OCI-LY3 (cell line): ENCODE data around the gene HOXA3.

ENCODE experiments used
- H2AFZ ChIP-seq: fragments of 200-600, 300-600 bp; shearing (Covaris generic); 2 replicates; pipeline ENCODE4 v1.6.0; 2014; ENCODE audit warnings: antibody characterized with exemption, low read depth, low read length
- H3K27ac ChIP-seq: fragments of 200-600, 300-600 bp; sonication (generic); 2 replicates; pipeline ENCODE4 v1.5.1; 2014; ENCODE audit warnings: mild to moderate bottlenecking, low read length, moderate library complexity, mixed read lengths
- H3K27me3 ChIP-seq: fragments of 200-600, 300-600 bp; sonication (generic); 2 replicates; pipeline ENCODE4 v1.6.1; 2014; ENCODE audit warnings: low read depth, low read length, mixed read lengths
- H3K36me3 ChIP-seq: fragments of 200-600, 300-600 bp; sonication (generic); replicated peaks from 2 replicates; pipeline ENCODE3; 2014; ENCODE audit warnings: low read depth, low read length, mixed read lengths
- H3K4me1 ChIP-seq: fragments of 300-600, 200-600 bp; sonication (generic); 2 replicates; pipeline ENCODE4 v1.6.1; 2014; ENCODE audit warnings: low read length, mixed read lengths
- H3K4me2 ChIP-seq: fragments of 200-600, 300-600 bp; sonication (generic); 2 replicates; pipeline ENCODE4 v1.6.1; 2014; ENCODE audit warnings: low read length, mixed read lengths
- H3K4me3 ChIP-seq: fragments of 300-600, 200-600 bp; sonication (generic); 2 replicates; pipeline ENCODE4 v1.5.1; 2014; ENCODE audit warnings: antibody characterized with exemption, mild to moderate bottlenecking, low read length, moderate library complexity
- H3K79me2 ChIP-seq: fragments of 300-600, 200-600 bp; shearing (Covaris generic); 2 replicates; pipeline ENCODE4 v1.6.1; 2014; ENCODE audit warnings: mild to moderate bottlenecking, low read length, mixed read lengths
- H3K9ac ChIP-seq: fragments of 300-600, 200-600 bp; shearing (Covaris generic); 2 replicates; pipeline ENCODE4 v1.6.0; 2014; ENCODE audit warnings: mild to moderate bottlenecking, low read length, moderate library complexity
- H3K9me3 ChIP-seq: fragments of 200-600, 300-600 bp; shearing (Covaris generic); 2 replicates; pipeline ENCODE4 v1.6.1; 2014; ENCODE audit warnings: low read length, mixed read lengths; ENCODE audit not compliant: insufficient read depth
- H4K20me1 ChIP-seq: fragments of 200-600, 300-600 bp; sonication (generic); 2 replicates; pipeline ENCODE4 v1.6.1; 2016; ENCODE audit warnings: low read length, mixed read lengths; ENCODE audit not compliant: insufficient read depth
- EZH2phosphoT487 ChIP-seq: fragments of 200-600 bp; shearing (Covaris generic); IDR thresholded peaks from 2 replicates; pipeline ENCODE4 v1.6.1; 2018; ENCODE audit warnings: antibody characterized with exemption, mixed run types, low read depth
- TF ChIP-seq, protein P1 (sequence below): fragments of 200-600, 300-600 bp; sonication (generic); IDR thresholded peaks from 2 replicates; pipeline ENCODE4 v1.5.1; 2014; ENCODE audit warnings: antibody characterized with exemption, low read length, low read depth

HOXA3 gene

GRCh38 chr7:27107391-27108381 is 44.7 kb downstream of the HOXA3 start:
- H3K27me3 ChIP-seq: no peaks in the 10 kb centered on the region
- H3K27ac ChIP-seq: no peak overlapping the region
- no peaks in the 10 kb centered on the region for H3K9me3 ChIP-seq
- H3K36me3 ChIP-seq: no peaks in the 10 kb centered on the region
- TF ChIP-seq EZH2phosphoT487: no peak
- TF ChIP-seq, protein P1, sequence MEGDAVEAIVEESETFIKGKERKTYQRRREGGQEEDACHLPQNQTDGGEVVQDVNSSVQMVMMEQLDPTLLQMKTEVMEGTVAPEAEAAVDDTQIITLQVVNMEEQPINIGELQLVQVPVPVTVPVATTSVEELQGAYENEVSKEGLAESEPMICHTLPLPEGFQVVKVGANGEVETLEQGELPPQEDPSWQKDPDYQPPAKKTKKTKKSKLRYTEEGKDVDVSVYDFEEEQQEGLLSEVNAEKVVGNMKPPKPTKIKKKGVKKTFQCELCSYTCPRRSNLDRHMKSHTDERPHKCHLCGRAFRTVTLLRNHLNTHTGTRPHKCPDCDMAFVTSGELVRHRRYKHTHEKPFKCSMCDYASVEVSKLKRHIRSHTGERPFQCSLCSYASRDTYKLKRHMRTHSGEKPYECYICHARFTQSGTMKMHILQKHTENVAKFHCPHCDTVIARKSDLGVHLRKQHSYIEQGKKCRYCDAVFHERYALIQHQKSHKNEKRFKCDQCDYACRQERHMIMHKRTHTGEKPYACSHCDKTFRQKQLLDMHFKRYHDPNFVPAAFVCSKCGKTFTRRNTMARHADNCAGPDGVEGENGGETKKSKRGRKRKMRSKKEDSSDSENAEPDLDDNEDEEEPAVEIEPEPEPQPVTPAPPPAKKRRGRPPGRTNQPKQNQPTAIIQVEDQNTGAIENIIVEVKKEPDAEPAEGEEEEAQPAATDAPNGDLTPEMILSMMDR: no peak
- no peaks in the 10 kb centered on the region for H3K4me1 ChIP-seq
- H3K4me3 ChIP-seq: no peak overlapping the region
- H3K9ac ChIP-seq: no peak overlapping the region
- no peaks in the 10 kb centered on the region for H4K20me1 ChIP-seq
- no peak overlapping the region for H3K4me2 ChIP-seq
- no peaks in the 10 kb centered on the region for H3K79me2 ChIP-seq
- no peak overlapping the region for H2AFZ ChIP-seq

DNA sequence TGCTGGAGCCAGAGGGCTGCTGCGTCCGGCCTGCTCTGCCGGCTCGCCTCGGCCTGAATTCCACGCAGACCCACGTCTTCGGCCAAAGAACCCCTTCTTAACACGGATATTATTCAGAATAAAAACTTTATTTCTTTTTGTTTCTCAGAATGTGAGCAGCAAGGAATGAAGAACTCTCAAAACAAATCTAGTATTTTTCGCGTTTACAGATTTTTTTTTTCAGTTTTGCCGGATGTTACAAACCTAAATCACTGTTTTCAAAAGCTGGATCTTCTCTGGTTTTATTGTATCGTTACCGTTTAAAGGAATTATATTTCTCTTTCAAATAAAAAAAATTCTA is 45.5 kb downstream of the HOXA3 start:
- TF ChIP-seq EZH2phosphoT487: no peak
- TF ChIP-seq, protein P1: no peak
- H2AFZ ChIP-seq: no peak overlapping the region

DNA sequence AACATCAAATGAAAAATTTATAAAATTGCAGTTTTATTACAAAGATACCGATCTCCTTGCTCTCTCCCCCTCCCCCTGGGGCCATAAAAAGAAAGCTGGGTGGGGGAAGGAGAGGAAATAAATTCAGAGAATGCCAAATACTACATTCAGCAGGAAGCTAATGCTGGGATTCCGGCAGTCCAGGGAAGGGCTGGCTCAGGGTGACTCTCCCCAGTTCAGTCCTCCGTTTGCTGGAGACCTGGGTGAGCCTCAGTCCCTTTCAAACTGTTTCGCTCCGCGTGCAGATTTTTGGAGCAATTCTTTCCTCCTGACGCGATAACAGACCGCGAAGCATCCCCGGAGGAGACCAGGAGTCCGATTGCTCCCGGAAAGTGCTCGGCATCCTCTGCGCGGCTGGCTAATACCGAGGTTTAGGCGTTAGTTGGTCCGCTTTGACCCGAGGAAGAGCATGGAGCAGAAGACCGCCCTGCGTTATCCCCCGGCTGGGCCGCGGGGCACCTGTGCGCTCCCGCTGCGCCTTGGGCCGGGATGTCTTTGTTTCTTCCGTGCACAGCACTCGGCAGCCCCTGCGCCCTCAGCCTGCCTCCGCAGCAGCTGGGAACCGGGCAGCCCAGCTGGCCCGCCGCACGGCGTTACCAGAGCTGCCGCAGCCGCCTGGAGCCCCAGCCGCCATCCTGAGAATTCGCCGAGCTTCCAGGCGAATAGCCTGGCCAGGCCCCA is 46.0 kb downstream of the HOXA3 start:
- no peaks in the 10 kb centered on the region for H3K27me3 ChIP-seq
- H2AFZ ChIP-seq: no peak overlapping the region
- H3K9me3 ChIP-seq: no peaks in the 10 kb centered on the region
- H3K36me3 ChIP-seq: no peaks in the 10 kb centered on the region
- H3K79me2 ChIP-seq: no peaks in the 10 kb centered on the region
- no peaks in the 10 kb centered on the region for H3K4me1 ChIP-seq
- H3K27ac ChIP-seq: no peak overlapping the region
- no peak overlapping the region for H3K4me2 ChIP-seq
- H4K20me1 ChIP-seq: no peaks in the 10 kb centered on the region
- H3K4me3 ChIP-seq: no peak overlapping the region
- no peak for TF ChIP-seq EZH2phosphoT487
- TF ChIP-seq, protein P1: no peak
- no peak overlapping the region for H3K9ac ChIP-seq

More for the DNA sequence above, 45.5 kb downstream of the HOXA3 start:
- no peak overlapping the region for H3K4me2 ChIP-seq
- no peaks in the 10 kb centered on the region for H3K4me1 ChIP-seq
- no peaks in the 10 kb centered on the region for H4K20me1 ChIP-seq
- H3K36me3 ChIP-seq: no peaks in the 10 kb centered on the region
- H3K9ac ChIP-seq: no peak overlapping the region
- H3K27ac ChIP-seq: no peak overlapping the region
- no peak overlapping the region for H3K4me3 ChIP-seq
- no peaks in the 10 kb centered on the region for H3K79me2 ChIP-seq
- no peaks in the 10 kb centered on the region for H3K9me3 ChIP-seq
- no peaks in the 10 kb centered on the region for H3K27me3 ChIP-seq
